K562 (cell line): ENCODE data around the gene SH2B2. TPM values are rescaled to one million over a fixed set of nuclear protein-coding genes. Genes with fewer than 3 reads are reported as not detected.

Experiments
- ATAC-seq: fragments of 200-7000 bp; cut with Tn5 transposase; 3 replicates; pipeline ENCODE4 v1.9.1; 2020; ENCODE audit warnings: moderate library complexity
- BruUV-seq: library from RNA; stranded (reverse); fragments of 400-500 nt; replicated peaks from 2 replicates; lab custom pipeline; 2021; lab: Mats Ljungman, UMichigan
- CTCF ChIA-PET: fragments of 300-600 bp; formaldehyde crosslinking; extraction: SDS; loops from one replicate; lab custom pipeline; 2021; ENCODE audit warnings: low intra/inter-chr PET ratio; lab: Yijun Ruan, JAX
- POLR2A ChIA-PET: fragments of 300-600, 350-650 bp; sonication (Branson Sonifier 250); formaldehyde crosslinking; extraction: SDS; loops from one replicate; lab custom pipeline; 2021; ENCODE audit warnings: antibody characterized with exemption, inconsistent platforms; lab: Yijun Ruan, JAX
- DNase-seq, 4 experiments: peaks; one replicate each; pipeline versions ENCODE4 v3.0.0 to v3.0.0-alpha.2; 2011 to 2018; ENCODE audit warnings: low spot score in 3 of 4, mixed read lengths in 3 of 4; ENCODE audit errors: extremely low read depth in 1 of 4
- FAIRE-seq: peaks from 2 replicates; lab custom pipeline; 2011; peaks lifted over from hg19 to GRCh38; lab: Jason Lieb, UNC
- H2AFZ ChIP-seq: 2 replicates; pipeline ENCODE4 v1.6.0; 2011; ENCODE audit warnings: low read depth, low read length, control low read depth, inconsistent platforms
- H3K27ac ChIP-seq: fragments of 200-600 bp; 3 replicates; pipeline ENCODE4 v1.8.0; 2011; ENCODE audit warnings: low read depth, mild to moderate bottlenecking, control low read depth, inconsistent platforms, low read length, moderate library complexity, mixed read lengths; ENCODE audit errors: extremely low read depth
- H3K27me3 ChIP-seq, 2 experiments: fragments of 300-600 bp in 1 of 2; 2 replicates in 1 of 2; 3 replicates in 1 of 2; pipeline versions ENCODE4 v1.6.0 to v1.8.0; 2011; ENCODE audit warnings: inconsistent platforms in 2 of 2, low read length in 2 of 2, mild to moderate bottlenecking in 1 of 2, mixed read lengths in 1 of 2, moderate library complexity in 1 of 2; ENCODE audit not compliant: control insufficient read depth in 2 of 2, insufficient read depth in 2 of 2
- H3K36me3 ChIP-seq: fragments of 300-600 bp; 3 replicates; pipeline ENCODE4 v1.8.0; 2011; ENCODE audit warnings: mild to moderate bottlenecking, low read length, inconsistent platforms; ENCODE audit not compliant: control insufficient read depth, insufficient read depth
- H3K4me1 ChIP-seq, 2 experiments: fragments of 200-600 bp in 1 of 2; replicated peaks in 1 of 2; 2 replicates in 1 of 2; 3 replicates in 1 of 2; pipeline versions ENCODE4 v1.5.1 to v1.8.0; 2011; ENCODE audit warnings: inconsistent platforms in 2 of 2, low read length in 2 of 2, mild to moderate bottlenecking in 1 of 2, mixed read lengths in 1 of 2, moderate library complexity in 1 of 2; ENCODE audit not compliant: control insufficient read depth in 2 of 2, insufficient read depth in 2 of 2
- H3K4me2 ChIP-seq: 2 replicates; pipeline ENCODE4 v1.6.1; 2011; ENCODE audit warnings: low read length, control low read depth, inconsistent platforms, mixed read lengths; ENCODE audit not compliant: insufficient read depth
- H3K4me3 ChIP-seq: fragments of 200-600 bp; sonication (generic), shearing (Covaris generic); 2 replicates; pipeline ENCODE4 v1.5.1; 2016; ENCODE audit warnings: control low read depth, inconsistent platforms
- H3K79me2 ChIP-seq: fragments of 200-600 bp; 3 replicates; pipeline ENCODE4 v1.8.0; 2011; ENCODE audit warnings: low read length, inconsistent platforms; ENCODE audit not compliant: control insufficient read depth, insufficient read depth
- H3K9ac ChIP-seq, 2 experiments: 2 replicates each; pipeline versions ENCODE4 v1.6.0 to v1.6.1; 2011; ENCODE audit warnings: low read depth in 2 of 2, low read length in 2 of 2, control low read depth in 1 of 2, inconsistent platforms in 1 of 2, mild to moderate bottlenecking in 1 of 2, mixed read lengths in 1 of 2; ENCODE audit not compliant: insufficient read depth in 1 of 2
- H3K9me1 ChIP-seq: one replicate; pipeline ENCODE4 v1.6.0; 2011; ENCODE audit warnings: inconsistent platforms, mild to moderate bottlenecking, low read length, moderate library complexity; ENCODE audit not compliant: control insufficient read depth, insufficient read depth
- H3K9me3 ChIP-seq: replicated peaks from 2 replicates; pipeline ENCODE4 v1.5.1; 2011; ENCODE audit warnings: low read depth, low read length, inconsistent platforms; ENCODE audit not compliant: control insufficient read depth, insufficient read depth
- H4K20me1 ChIP-seq: replicated peaks from 2 replicates; pipeline ENCODE4 v1.6.1; 2011; ENCODE audit warnings: low read length, inconsistent platforms, mixed read lengths; ENCODE audit not compliant: control insufficient read depth, insufficient read depth
- CBFA2T3 ChIP-seq: fragments of 450-650 bp; IDR thresholded peaks from 2 replicates; pipeline ENCODE4 v1.6.1; 2017
- CBFB ChIP-seq: sonication (generic); formaldehyde crosslinking; IDR thresholded peaks from 2 replicates; pipeline ENCODE4 v1.4.0; 2020; ENCODE audit warnings: mild to moderate bottlenecking, missing genetic modification reagents
- CHD1 ChIP-seq: fragments of 200-600 bp; sonication (generic); IDR thresholded peaks from one replicate; pipeline ENCODE4 v1.6.1; 2012; ENCODE audit warnings: mild to moderate bottlenecking, moderate library complexity, low read length, inconsistent platforms
- CREB1 ChIP-seq, 2 experiments: sonication (generic) in 1 of 2; formaldehyde crosslinking in 1 of 2; IDR thresholded peaks; 2 replicates each; pipeline versions ENCODE4 v1.6.1 to v1.8.0; 2012 to 2022; ENCODE audit warnings: inconsistent platforms in 1 of 2, mild to moderate bottlenecking in 1 of 2, missing genetic modification reagents in 1 of 2, moderate library complexity in 1 of 2
- CTBP1 ChIP-seq: fragments of 450-650 bp; IDR thresholded peaks from 2 replicates; pipeline ENCODE4 v1.6.1; 2016; ENCODE audit warnings: borderline replicate concordance
- JUN ChIP-seq, 2 experiments: sonication (generic) in 1 of 2; formaldehyde crosslinking in 1 of 2; IDR thresholded peaks; 2 replicates each; pipeline versions ENCODE4 v1.6.1 to v1.8.0; 2012 to 2022; ENCODE audit warnings: borderline replicate concordance in 2 of 2, mild to moderate bottlenecking in 2 of 2, improper control_type of control experiment in 1 of 2, low read depth in 1 of 2, low read length in 1 of 2, missing genetic modification reagents in 1 of 2
- MEF2D ChIP-seq: conservative IDR thresholded peaks from 2 replicates; pipeline ENCODE4 v1.6.1; 2016; ENCODE audit warnings: low read depth, missing genetic modification characterization, missing compliant biosample characterization
- MYBL2 ChIP-seq, 2 experiments: fragments of 450-650 bp in 1 of 2; sonication (generic) in 1 of 2; formaldehyde crosslinking in 1 of 2; IDR thresholded peaks; 2 replicates each; pipeline versions ENCODE4 v1.6.1 to v1.8.1; 2017 to 2022; ENCODE audit warnings: borderline replicate concordance in 1 of 2, inconsistent platforms in 1 of 2, low read depth in 1 of 2, mild to moderate bottlenecking in 1 of 2, missing genetic modification reagents in 1 of 2, moderate library complexity in 1 of 2
- PCBP1 ChIP-seq: fragments of 200-400 bp; formaldehyde crosslinking; IDR thresholded peaks from 2 replicates; pipeline ENCODE4 v1.6.1; 2018; ENCODE audit warnings: mild to moderate bottlenecking, low read depth, low read length; ENCODE audit not compliant: poor library complexity, severe bottlenecking
- POLR2A ChIP-seq: fragments of 450-650 bp; conservative IDR thresholded peaks from 2 replicates; pipeline ENCODE4 v1.6.1; 2016
- POLR2AphosphoS5 ChIP-seq: IDR thresholded peaks from 2 replicates; pipeline ENCODE4 v1.6.1; 2011; ENCODE audit warnings: mild to moderate bottlenecking, low read depth, low read length, moderate library complexity; ENCODE audit not compliant: control insufficient read depth, insufficient read depth
- TRIM24 ChIP-seq, 2 experiments: fragments of 450-650 bp; IDR thresholded peaks; 2 replicates each; pipeline ENCODE4 v1.6.1; 2016
- ZFPM2 ChIP-seq: fragments of 250-450 bp; sonication (Bioruptor Pico); IDR thresholded peaks from 2 replicates; pipeline ENCODE4 v1.5.1; 2022; ENCODE audit warnings: mild to moderate bottlenecking
- ZNF134 ChIP-seq: fragments of 250-450 bp; sonication (Bioruptor Pico); conservative IDR thresholded peaks from 2 replicates; pipeline ENCODE4 v1.4.0; 2020
- ZNF217 ChIP-seq: sonication (generic); formaldehyde crosslinking; IDR thresholded peaks from 2 replicates; pipeline ENCODE4 v1.8.0; 2022; ENCODE audit warnings: mild to moderate bottlenecking, missing genetic modification reagents
- WGBS: fragments of 100-300 bp; shearing (Covaris generic); methylation state at CpG from one replicate; pipeline ENCODE4 v1.1.6; 2016; ENCODE audit warnings: low coverage, mixed read lengths; ENCODE audit not compliant: insufficient coverage; ENCODE audit errors: missing lambda C conversion rate; 5-methylcytosine and 5-hydroxymethylcytosine counted together
- in situ Hi-C: fragments of 300-500 bp; cut with MboI; formaldehyde crosslinking; loops from 4 replicates; pipeline ENCODE4 v1.15.0; 2018; ENCODE audit warnings: inconsistent platforms, mixed read lengths
- intact Hi-C: fragments of 100-400 bp; cut with micrococcal nuclease; formaldehyde crosslinking; loops from 2 replicates; pipeline ENCODE4 v1.14.2; 2022
- polyA plus RNA-seq, 8 experiments: library from polyadenylated mRNA; depleted of rRNA in 4 of 8; stranded (reverse) in 5 of 8; unstranded in 3 of 8; fragments of >200 nt; fragmentation: Nextera tagmentation in 2 of 8; fragmentation: Illumina TruSeq in 1 of 8; extraction: Ambion mirVana in 2 of 8; extraction: Trizol in 1 of 8; gene quantifications; 2 replicates each; pipeline versions ENCODE4 v1.2.1 to v1.2.3, GENCODE V29; 2011 to 2014; ENCODE audit warnings: inconsistent platforms in 1 of 8, missing spikeins in 1 of 8
- total RNA-seq, 7 experiments: library from RNA; depleted of rRNA in 6 of 7; stranded (reverse); fragments of >200 nt in 6 of 7; fragmentation: Illumina TruSeq in 2 of 7; extraction: Trizol in 2 of 7; gene quantifications; 2 replicates each; pipeline versions ENCODE4 v1.2.1 to v1.2.3, GENCODE V29; 2011 to 2021; ENCODE audit warnings: low replicate concordance in 1 of 7
- TF ChIP-seq, protein P1 (sequence below): fragments of 250-450 bp; sonication (Bioruptor Pico); IDR thresholded peaks from 2 replicates; pipeline ENCODE4 v1.6.1; 2021; ENCODE audit warnings: mild to moderate bottlenecking
- TF ChIP-seq, protein P2 (sequence below): fragments of 250-450 bp; sonication (Bioruptor Pico); IDR thresholded peaks from 2 replicates; pipeline ENCODE4 v1.5.0; 2021
- TF ChIP-seq, protein P3 (sequence below): fragments of 200-400 bp; formaldehyde crosslinking; IDR thresholded peaks from 2 replicates; pipeline ENCODE4 v1.6.1; 2017; ENCODE audit warnings: mild to moderate bottlenecking, low read depth, low read length, moderate library complexity

SH2B2 gene
- total and polyA plus RNA-seq, 9 of the 15 experiments (the other 6 are each of a cell fraction or from before 2014, with no cell fraction given), result 0.03 to 0.89 (median 0.07) TPM; not detected in 4

DNA sequence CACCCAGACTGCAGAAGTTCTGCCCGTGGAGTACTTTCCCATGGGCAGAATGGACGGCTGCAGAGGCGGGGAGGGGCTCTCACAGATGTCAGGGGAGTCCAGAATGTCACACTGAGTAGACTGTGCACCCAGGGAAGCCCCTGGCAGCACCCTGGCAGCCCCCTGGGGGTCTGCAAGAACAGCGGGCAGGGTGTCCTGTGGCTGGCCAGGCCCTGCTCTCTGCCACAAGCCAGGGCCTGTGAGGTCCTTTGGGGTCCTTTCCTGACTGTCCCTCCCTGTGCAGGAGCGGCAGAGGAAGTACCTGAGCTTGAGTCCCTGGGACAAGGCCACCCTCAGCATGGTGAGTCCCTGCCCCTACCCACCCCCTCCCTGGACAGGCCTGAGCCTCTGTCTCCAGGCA is 6.1 kb upstream of the SH2B2 start (continued):
- TF ChIP-seq ZFPM2 (no peak), ZNF217 (CRISPR knock-in tag) (no peak), TRIM24 (IDR thresholded peaks at IDR 0.05) (no peak), POLR2A (no peak)
- TF ChIP-seq, protein P1, sequence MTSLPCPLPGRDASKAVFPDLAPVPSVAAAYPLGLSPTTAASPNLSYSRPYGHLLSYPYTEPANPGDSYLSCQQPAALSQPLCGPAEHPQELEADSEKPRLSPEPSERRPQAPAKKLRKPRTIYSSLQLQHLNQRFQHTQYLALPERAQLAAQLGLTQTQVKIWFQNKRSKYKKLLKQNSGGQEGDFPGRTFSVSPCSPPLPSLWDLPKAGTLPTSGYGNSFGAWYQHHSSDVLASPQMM, result no peak
- TF ChIP-seq, all 486 proteins: peak for 0

DNA sequence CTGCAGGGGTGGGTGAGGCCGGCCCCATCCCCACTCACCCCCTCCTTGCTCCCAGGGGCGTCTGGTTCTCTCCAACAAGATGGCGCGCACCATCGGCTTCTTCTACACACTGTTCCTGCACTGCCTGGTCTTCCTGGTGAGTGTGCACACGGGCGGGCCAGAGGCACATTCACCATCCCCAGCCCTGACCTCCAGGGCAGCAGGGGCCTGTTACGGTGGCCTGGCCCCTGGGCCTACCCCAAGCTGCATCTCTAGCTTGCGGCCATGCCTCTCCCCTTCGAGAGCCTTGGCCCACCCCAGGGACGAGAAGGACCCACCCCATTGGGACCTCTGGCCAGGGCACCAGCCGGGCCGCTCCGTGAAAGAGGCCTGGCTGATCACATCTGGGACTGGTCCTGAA is 4.9 kb upstream of the SH2B2 start:
- in situ Hi-C loops, result loop anchor here (5.0 kb wide), 1 partner anchor 111 kb away; no protein-coding TSS in a partner anchor
- Histone ChIP-seq H3K79me2 (no peaks in the 10 kb centered on the region), H3K9ac (no peak overlapping the region), H3K27ac (no peak overlapping the region), H3K4me1 (peaks cover 10 to 55% of the 10 kb centered on the region in 2 experiments; a peak in 4 of 5 replicates), H3K36me3 (no peaks in the 10 kb centered on the region), H3K4me2 (no peak overlapping the region), H2AFZ (no peak overlapping the region), H4K20me1 (peaks cover 8% of the 10 kb centered on the region; the same call in 1 of the 2 replicates), H3K4me3 (no peak overlapping the region), H3K9me1 (no peaks in the 10 kb centered on the region), H3K27me3 (peaks cover 12 to 23% of the 10 kb centered on the region in 2 experiments; a peak in 4 of 5 replicates), H3K9me3 (no peaks in the 10 kb centered on the region)
- WGBS, result 47% methylated on average over 14 of the region's 14 CpGs
- FAIRE-seq (no peak), DNase-seq (no peak), ATAC-seq (no peak)
- ChIA-PET POLR2A (interaction anchor here (0.6 to 1.4 kb wide), 4 partner anchors 12 to 84 kb away, joined by 3 to 4 read pairs (median 3); no protein-coding TSS in a partner anchor), CTCF (no interaction called here)
- intact Hi-C loops, result no loop called here
- BruUV-seq, result no TSS peak
- TF ChIP-seq PCBP1 (peak; percentile 3), CBFB (CRISPR knock-in tag) (no peak), CTBP1 (no peak), CBFA2T3 (no peak), MYBL2 (IDR thresholded peaks at IDR 0.05; ENCODE audit: low read depth) (no peak), MYBL2 (CRISPR knock-in tag; IDR thresholded peaks at IDR 0.05; ENCODE audit: borderline replicate concordance) (no peak), MEF2D (tag) (no peak), JUN (IDR thresholded peaks at IDR 0.05; ENCODE audit: borderline replicate concordance, low read depth, low read length) (no peak), JUN (CRISPR knock-in tag; IDR thresholded peaks at IDR 0.05; ENCODE audit: borderline replicate concordance) (no peak), CHD1 (no peak), CREB1 (IDR thresholded peaks at IDR 0.05) (no peak), CREB1 (CRISPR knock-in tag; IDR thresholded peaks at IDR 0.05) (0 out of 2 replicates have a peak, but pooled peaks have one; percentile 23), POLR2AphosphoS5 (no peak), ZNF134 (no peak)
- TF ChIP-seq, protein P2, sequence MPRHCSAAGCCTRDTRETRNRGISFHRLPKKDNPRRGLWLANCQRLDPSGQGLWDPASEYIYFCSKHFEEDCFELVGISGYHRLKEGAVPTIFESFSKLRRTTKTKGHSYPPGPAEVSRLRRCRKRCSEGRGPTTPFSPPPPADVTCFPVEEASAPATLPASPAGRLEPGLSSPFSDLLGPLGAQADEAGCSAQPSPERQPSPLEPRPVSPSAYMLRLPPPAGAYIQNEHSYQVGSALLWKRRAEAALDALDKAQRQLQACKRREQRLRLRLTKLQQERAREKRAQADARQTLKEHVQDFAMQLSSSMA (CRISPR knock-in tag), result no peak
- TF ChIP-seq, protein P3, sequence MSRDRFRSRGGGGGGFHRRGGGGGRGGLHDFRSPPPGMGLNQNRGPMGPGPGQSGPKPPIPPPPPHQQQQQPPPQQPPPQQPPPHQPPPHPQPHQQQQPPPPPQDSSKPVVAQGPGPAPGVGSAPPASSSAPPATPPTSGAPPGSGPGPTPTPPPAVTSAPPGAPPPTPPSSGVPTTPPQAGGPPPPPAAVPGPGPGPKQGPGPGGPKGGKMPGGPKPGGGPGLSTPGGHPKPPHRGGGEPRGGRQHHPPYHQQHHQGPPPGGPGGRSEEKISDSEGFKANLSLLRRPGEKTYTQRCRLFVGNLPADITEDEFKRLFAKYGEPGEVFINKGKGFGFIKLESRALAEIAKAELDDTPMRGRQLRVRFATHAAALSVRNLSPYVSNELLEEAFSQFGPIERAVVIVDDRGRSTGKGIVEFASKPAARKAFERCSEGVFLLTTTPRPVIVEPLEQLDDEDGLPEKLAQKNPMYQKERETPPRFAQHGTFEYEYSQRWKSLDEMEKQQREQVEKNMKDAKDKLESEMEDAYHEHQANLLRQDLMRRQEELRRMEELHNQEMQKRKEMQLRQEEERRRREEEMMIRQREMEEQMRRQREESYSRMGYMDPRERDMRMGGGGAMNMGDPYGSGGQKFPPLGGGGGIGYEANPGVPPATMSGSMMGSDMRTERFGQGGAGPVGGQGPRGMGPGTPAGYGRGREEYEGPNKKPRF, result no peak
